Chondrocyte (in vitro differentiated cells): ENCODE measurements around the gene SCN7A. TPM values are rescaled to one million over a fixed set of nuclear protein-coding genes. Genes with fewer than 3 reads are reported as not detected.
A peak's percentile ranks its signal among the peaks of the same experiment; 100 is the strongest.

Source experiments
- DNase-seq: peaks from one replicate; pipeline ENCODE4 v3.0.0; 2021; ENCODE audit warnings: mixed read lengths, low spot score
- H3K27ac Mint-ChIP-seq: one replicate; pipeline ENCODE4 v1.8.0; 2021; ENCODE audit warnings: mild to moderate bottlenecking, moderate library complexity, mixed read lengths; ENCODE audit not compliant: unreplicated experiment
- H3K27me3 Mint-ChIP-seq: 2 replicates; pipeline ENCODE4 v1.8.0; 2021; ENCODE audit warnings: low read depth, mixed read lengths
- H3K36me3 Mint-ChIP-seq: 2 replicates; pipeline ENCODE4 v1.8.0; 2021; ENCODE audit warnings: low read depth, mixed read lengths
- H3K4me1 Mint-ChIP-seq: 2 replicates; pipeline ENCODE4 v1.8.0; 2021; ENCODE audit warnings: low read depth, mild to moderate bottlenecking, mixed read lengths
- H3K4me3 Mint-ChIP-seq: one replicate; pipeline ENCODE4 v1.8.0; 2021; ENCODE audit warnings: mild to moderate bottlenecking, moderate library complexity, mixed read lengths; ENCODE audit not compliant: unreplicated experiment
- H3K9me3 Mint-ChIP-seq: 2 replicates; pipeline ENCODE4 v1.8.0; 2021; ENCODE audit warnings: low read depth, mixed read lengths
- CTCF ChIP-seq: fragments of 200-600 bp; sonication (generic); IDR thresholded peaks from 2 replicates; pipeline ENCODE4 v1.5.0; 2021; ENCODE audit warnings: antibody characterized with exemption, mild to moderate bottlenecking, moderate library complexity
- total RNA-seq: library from RNA; stranded (reverse); gene quantifications from 3 replicates; pipeline ENCODE4 v1.2.1, GENCODE V29; 2021

Gene SCN7A
- total RNA-seq, 1 donor from 2014 or later: 0.05 TPM

DNA sequence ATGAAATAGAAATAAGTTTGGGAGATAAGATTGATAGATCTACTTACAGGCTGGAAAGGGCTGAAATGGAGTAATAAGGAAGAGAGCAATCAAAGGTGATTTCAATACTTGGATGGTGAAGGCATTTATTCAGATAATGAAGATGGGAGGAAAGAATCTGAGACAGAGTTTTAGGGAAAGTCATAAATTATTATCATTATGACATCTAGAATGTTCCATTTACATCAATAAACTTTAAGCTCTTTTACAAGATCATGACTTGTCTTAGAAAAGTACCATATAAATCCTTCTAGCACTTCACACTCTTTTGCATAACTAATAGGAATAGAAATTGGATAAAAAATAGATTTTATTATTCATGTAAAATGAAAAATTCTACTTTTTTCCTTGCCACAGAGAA, 120.5 kb downstream of the SCN7A start:
- TF ChIP-seq CTCF: no peak
- Mint-ChIP-seq H3K27ac (no peak overlapping the region), H3K4me3 (no peak overlapping the region), H3K4me1 (peaks cover 46% of the 10 kb centered on the region), H3K36me3 (no peaks in the 10 kb centered on the region), H3K9me3 (no peaks in the 10 kb centered on the region), H3K27me3 (no peaks in the 10 kb centered on the region)
- DNase-seq: no peak

DNA sequence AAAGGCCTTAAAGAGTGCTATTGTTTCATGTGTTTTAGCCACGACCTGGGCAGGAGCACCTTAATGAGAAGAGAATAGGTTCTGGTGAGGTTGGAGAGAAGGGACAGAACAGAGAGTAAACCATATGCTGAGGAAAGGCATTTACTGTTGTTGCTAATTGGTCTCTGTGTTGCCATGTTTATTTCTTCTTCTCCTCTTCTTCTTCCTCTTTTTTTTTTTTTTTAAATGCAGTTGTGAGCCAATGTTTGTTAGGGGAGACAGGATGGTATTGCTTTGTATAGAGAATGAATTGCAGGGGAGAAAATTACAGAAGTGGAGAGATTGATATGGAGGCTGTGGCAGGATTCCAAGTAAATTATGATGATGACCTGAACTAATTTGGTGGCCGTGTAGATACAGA, 120.9 kb downstream of the SCN7A start:
- H3K27ac Mint-ChIP-seq: peak overlapping the region; percentile 62
- H3K36me3 Mint-ChIP-seq: no peaks in the 10 kb centered on the region
- H3K9me3 Mint-ChIP-seq: no peaks in the 10 kb centered on the region
- no peak for DNase-seq
- TF ChIP-seq CTCF: no peak
- H3K27me3 Mint-ChIP-seq: no peaks in the 10 kb centered on the region
- H3K4me3 Mint-ChIP-seq: no peak overlapping the region
- H3K4me1 Mint-ChIP-seq: peaks cover 46% of the 10 kb centered on the region

DNA sequence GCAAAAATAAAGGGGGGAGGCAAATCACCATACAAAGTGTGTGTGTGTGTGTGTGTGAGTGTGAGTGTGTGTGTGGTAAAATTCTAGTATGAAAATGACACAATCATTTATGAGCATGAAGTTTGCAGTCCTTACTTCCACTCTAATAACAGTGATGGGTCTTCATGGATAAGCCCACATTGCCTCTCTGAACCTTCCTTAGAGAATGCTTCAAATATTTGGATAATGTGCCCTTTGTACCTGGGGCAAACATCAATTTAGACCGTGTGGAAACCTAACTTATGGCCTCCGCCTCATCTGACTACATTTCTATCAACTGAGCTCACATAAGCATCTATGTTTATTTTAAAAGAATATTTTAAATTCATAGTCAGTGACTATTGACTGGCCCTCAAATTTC, 122.0 kb downstream of the SCN7A start:
- no peak for TF ChIP-seq CTCF
- H3K4me1 Mint-ChIP-seq: peaks cover 46% of the 10 kb centered on the region
- DNase-seq: no peak
- no peaks in the 10 kb centered on the region for H3K36me3 Mint-ChIP-seq
- H3K9me3 Mint-ChIP-seq: no peaks in the 10 kb centered on the region
- H3K4me3 Mint-ChIP-seq: no peak overlapping the region
- H3K27ac Mint-ChIP-seq: peak overlapping the region; percentile 74
- H3K27me3 Mint-ChIP-seq: no peaks in the 10 kb centered on the region

DNA sequence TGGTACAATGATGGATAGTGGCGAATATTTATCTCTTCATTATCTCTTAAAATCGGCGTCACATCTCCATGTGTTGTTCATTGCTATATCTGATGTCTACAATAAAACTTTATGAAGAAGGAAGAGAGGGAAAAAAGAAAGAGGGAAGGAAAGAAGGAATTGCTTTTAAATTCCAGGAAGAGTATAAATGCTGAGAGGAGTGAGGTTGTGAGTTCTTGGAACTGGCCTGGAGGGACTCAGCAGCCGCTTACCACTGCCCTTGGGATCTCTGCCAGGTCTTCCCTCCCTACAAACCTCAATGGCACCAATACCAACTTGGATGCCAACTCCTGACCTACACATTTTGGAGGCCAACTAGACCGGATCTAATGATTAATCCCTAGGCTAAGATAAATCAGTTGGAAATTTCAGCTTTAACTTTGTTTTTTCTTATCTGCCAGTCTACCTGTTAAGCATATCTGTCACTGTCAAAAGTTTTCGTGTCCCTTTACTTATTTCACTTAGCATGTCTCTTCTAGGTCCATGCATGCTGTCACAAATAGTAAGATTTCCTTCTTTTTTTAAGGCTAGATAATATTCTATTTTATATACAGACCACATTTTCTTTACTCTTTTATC, 128.1 kb downstream of the SCN7A start:
- no peak overlapping the region for H3K4me3 Mint-ChIP-seq
- DNase-seq: no peak
- peak overlapping the region; percentile 38 for H3K27ac Mint-ChIP-seq
- no peaks in the 10 kb centered on the region for H3K36me3 Mint-ChIP-seq
- peaks cover 46% of the 10 kb centered on the region for H3K4me1 Mint-ChIP-seq
- no peaks in the 10 kb centered on the region for H3K9me3 Mint-ChIP-seq
- no peaks in the 10 kb centered on the region for H3K27me3 Mint-ChIP-seq
- no peak for TF ChIP-seq CTCF

DNA sequence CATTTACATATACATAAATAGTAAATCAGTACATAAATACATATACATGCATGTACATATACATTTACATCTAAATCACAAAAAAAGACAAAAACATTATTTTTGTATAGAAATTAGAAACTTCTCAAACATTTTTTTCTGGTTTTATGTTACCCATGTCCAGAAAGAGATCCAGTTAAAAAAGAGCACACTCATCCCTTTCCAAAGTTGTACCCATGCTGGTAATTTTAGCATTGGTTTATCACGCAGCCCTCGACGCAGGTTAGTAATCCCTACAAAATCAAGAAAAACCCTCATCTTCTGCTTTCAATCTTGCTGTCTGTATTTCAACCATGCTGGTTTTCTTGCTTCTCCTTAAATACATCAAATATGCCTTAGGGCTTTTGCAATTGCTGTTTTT, 128.8 kb downstream of the SCN7A start:
- peaks cover 41% of the 10 kb centered on the region for H3K4me1 Mint-ChIP-seq
- H3K9me3 Mint-ChIP-seq: no peaks in the 10 kb centered on the region
- H3K27me3 Mint-ChIP-seq: no peaks in the 10 kb centered on the region
- DNase-seq: no peak
- H3K36me3 Mint-ChIP-seq: no peaks in the 10 kb centered on the region
- no peak overlapping the region for H3K27ac Mint-ChIP-seq
- TF ChIP-seq CTCF: no peak
- H3K4me3 Mint-ChIP-seq: no peak overlapping the region
